DMS 273 treated with DMSO at 0.1 percent for 48 hours (cell line): ENCODE data around the gene ASB11.

Source experiments
- DNase-seq: peaks from one replicate; lab custom pipeline; 2025; lab: John Stamatoyannopoulos, UW

The ASB11 gene, protein sequence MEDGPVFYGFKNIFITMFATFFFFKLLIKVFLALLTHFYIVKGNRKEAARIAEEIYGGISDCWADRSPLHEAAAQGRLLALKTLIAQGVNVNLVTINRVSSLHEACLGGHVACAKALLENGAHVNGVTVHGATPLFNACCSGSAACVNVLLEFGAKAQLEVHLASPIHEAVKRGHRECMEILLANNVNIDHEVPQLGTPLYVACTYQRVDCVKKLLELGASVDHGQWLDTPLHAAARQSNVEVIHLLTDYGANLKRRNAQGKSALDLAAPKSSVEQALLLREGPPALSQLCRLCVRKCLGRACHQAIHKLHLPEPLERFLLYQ

DNA sequence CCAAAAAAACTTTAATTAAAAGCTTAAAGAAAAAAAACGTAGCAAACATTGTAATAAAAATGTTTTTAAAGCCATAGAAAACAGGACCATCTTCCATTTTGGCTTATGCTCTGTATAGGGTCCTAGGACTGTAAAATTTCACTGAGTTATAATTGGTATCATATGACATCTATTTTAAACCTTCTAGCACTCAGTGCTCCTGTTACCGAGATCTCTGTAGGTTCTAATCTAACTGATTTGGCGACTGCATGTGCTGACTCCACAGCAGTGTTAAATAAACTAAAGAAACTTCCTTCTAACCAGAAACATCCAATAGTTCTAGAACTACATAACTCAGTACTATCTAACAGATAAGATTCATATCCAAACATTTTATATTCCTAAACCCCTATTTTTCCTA lies at the start of gene ASB11:
Gene ASB11, minus strand, starts transcription at position 132 of the 400 bp plus-strand sequence. Its CDS starts 35 bp downstream, at position 97.
- no peak for DNase-seq

DNA sequence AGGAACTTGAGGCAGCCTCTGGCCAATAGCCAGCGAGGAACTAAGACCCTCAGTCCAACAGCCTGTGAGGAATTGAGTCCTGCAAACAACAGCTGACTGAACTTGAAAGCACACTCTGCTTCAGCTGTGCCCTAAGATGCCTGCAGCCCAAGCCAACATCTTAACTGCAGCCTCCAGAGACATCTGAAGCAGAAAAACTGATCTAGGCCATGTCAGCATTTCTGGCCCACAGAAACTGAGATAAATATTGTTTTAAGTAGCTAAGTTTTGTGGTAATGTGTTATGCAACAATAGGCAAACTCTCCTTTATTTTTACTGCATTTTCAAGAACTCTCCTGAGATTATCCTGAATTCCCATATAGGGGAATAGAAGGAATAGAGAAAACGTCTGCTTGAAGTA lies 44.3 kb upstream of the ASB11 start:
- DNase-seq, result no peak

DNA sequence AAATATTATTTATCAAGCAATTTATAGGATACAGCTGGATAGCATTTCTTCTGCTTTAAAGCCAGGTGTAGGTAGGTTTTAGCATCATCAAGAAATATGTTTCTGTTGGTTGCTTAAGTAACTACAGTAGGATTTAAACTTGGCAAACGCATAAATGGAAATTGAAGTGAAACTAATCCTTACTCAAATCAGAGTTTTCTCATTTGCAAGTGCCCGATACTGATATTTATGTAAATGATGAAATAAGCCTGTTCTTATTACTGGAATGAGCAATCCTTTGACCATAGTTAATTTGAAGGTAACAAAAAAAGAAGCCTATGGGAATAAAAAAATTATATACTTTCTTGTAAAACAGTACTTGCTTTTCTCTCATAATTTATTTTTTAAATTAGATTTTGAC lies 43.1 kb upstream of the ASB11 start:
- no peak for DNase-seq

DNA sequence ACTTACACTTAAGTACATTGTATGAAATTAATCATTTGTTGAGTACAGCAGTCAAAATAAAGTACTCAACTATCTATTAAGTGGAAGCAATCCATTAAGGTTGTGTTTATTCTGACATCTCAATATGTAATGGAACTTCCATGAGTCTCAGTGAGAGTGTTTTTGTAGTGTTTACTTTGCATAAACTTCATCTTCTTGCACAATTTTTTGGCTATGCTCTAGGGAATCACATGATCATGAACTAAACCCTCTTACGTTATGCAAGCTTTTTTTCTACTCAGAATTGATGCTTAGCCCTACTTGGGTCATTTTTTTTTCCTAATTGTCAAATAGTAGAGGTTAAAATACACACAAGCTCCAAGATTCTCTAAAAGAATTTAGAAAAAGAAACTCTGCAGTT lies 41.0 kb upstream of the ASB11 start:
- DNase-seq, result no peak

DNA sequence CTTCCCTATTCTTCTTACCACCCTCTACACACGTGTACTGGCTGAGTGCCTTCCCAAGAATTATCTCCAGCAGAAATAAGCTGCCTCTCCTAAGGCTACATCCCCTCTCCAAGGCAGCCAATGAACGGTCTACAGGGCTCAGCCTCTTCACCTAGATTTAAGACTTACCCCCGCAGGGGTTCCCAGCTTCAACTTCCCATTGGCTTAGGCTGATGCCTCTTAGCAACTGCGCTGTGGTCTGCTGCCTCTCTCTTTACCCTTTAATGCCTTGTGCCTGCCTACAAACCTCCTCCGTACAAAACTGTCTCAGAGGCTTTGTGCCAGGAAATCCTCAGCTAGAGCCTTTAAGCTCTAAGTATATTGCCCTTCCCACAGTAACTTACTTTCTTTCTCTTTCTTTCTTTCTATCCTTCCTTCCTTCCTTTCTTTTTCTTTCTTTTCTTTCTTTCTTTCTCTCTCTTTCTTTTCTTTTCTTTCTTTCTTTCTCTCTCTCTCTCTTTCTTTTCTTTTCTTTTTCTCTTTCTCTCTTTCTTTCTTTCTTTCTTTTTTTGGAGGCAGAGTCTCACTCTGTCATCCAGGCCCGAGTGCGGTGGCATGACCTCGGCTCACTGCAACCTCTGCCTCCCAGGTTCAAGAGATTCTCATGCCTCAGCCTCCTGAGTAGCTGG lies 35.0 kb upstream of the ASB11 start:
- DNase-seq, result no peak

DNA sequence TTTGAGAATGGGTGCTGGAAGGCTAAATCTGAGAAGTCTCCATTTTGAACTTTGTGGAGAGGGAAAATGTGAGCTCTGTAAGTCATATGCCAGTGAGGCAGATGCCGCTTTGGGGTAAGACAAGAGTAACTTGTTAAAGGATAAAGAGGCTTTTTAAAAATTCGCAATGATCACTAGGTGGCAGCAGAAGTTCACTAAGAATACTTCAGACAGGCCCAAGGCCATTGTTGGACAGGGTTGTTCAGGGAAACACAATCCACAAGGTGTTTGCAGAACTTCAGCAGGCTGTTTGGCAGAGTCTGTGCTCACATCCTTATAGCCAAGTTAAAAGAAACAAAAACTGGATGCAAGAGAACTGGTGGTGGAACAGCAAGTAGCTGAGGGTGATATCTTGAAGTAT lies 33.6 kb upstream of the ASB11 start:
- DNase-seq, result peak; percentile 60

DNA sequence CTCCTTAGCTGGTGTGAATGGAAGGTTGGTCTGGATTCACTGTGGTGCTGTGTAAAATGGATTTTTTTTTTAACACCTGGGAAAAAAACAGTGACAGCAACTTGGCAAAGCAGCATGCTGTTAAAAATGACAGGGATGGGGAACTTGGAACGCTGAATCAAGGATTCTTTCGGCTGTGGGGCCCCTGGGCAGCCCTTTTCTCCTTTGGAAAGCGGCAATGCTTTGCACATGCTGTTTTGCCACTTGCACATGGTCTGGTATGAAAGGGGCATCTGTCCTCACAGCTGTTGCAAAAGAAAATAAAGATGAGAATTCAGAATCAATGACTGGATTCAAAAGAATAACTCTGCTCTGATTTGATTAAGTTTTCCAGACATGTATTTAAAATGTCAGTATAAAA lies 30.5 kb upstream of the ASB11 start:
- no peak for DNase-seq

DNA sequence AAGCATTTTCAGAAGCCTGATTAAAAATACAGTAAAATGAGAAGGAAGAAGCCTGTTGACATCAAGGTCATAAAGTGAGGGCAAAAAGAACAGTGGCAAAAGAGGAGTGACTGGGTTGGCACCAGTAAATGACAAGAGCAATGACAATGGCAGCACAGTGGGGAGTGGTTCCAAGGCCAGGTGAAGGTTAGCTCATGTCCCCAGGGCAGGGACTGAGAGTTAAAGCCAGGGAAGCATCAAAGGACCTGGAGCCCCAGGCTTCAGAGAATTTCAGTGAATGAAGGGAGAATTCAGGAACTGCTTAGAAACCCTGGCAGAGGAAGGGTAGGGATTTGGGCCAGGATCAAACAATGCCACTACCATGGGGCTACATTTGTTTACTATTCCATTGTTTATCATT lies 28.7 kb upstream of the ASB11 start:
- no peak for DNase-seq

DNA sequence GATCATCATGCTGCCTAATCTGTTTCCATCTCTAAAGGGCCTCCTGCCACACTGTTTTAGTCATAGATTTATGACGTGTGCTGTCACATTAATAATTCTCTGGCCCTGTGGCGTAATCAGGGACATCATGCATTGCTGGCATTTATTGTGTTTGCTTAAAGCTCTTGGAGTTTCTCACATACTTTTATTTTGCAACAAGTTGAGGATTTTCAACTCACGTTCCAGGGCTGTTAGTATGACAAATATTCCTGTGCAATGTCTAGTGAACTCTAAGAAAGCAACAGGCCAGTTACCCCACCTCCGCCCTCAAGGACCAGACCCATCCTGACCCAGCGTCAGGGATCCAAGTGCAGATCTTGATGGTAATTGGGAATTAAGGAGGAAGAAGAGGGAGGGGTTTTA lies 27.6 kb upstream of the ASB11 start:
- DNase-seq, result no peak

DNA sequence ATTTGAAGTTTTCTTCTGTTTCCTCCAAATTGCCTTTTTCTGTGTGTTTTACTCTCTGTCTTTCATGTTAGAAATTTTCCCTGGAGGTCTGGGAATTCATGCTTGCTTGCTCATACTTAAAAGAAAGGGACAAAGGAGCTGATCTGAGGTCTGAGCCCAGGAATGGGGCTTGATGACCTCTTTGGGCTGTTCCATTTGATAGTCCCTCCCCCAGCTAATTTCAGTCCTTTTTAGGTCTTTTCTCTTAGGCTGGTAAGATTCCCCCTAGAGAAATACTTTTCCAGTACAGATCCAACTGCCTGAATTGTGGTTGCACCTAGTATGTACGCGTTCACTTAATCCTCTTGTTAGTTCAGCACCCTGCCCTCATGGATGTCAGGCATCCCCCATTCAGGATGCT lies 25.4 kb upstream of the ASB11 start:
- DNase-seq, result no peak

DNA sequence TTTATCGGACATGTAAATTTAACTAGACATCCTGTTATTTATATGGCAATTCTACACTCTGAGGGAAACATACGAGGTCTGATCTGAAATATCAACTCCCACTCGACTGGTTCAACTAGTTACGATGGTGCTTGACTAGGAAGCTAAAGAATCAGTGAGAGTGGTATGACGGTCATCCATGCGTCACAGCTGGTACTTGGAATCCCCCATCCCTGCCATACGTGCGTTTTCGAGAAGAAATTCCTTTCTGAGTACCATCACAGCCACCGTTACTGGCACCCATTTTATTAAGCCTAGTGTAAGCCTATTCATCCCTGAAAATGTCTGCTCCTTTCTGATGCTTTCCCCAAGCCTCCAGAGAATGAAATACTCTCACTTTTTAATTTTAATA lies 20.6 kb upstream of the ASB11 start:
- DNase-seq, result no peak

DNA sequence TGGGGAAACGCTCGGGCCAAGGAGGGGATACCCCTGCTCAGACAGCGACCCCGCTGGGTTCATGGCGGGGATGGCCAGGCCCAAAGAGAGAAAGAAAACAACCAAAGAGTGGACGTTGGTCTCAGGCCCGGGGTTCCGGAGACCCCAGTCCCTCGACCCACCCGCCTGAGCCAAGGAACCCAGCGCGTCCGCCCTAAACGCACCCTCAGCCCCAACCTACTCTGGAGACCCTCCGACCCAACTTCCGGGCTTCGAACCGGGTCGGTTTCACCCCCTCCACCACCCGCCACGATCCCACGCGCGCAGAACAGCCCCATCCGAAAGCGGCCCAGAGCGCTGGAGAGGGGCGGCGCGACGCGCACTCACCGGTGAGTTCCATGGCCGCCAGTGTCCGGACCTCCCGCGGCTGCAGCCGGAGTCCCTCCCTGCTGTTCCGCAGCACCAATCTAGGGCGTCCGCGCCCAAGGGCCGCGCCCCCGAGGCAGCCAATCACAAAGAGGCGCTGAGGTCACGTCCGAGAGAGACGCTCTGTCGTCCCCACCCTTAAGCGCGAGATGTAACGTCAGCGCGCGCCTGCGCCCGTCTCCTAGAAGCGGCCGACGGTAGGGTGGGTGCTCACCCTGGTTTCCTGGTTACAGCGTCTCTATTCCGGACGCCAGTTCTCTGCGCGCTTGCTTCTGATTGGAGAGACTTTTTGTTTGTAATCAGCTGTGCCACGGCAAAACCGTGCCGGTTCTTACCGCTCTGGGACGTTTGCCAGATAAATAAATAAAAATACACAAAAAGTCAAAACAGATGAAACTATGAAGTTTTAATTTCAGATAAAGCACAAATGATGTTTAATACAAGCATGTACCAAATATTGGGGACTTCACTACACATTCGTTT lies 19.9 kb upstream of the ASB11 start, which contains the start of gene PIGA:
Gene PIGA, minus strand, starts transcription at position 389 of the 888 bp plus-strand sequence. CDS start 3,593 bp downstream, outside the sequence.
- peak; percentile 94 for DNase-seq

DNA sequence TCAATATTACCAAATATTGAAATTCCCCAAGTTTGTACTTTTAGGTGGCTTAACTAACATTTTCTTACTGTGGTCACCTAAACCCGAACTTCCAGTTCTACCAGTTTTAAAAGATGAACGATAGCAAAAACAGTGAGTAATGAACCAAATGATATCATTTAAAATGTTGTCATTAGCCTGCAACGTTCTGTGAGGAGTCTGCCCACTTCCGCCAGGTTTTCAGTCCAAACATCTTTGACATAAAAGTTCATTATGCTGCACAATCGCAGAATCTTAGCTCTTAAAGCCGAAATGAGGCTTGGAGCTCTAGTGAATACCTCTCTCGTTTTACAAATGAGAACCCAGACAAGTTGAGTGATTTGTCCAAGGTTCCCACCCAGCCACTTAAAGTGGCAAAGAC lies 19.1 kb upstream of the ASB11 start:
- DNase-seq, result no peak

DNA sequence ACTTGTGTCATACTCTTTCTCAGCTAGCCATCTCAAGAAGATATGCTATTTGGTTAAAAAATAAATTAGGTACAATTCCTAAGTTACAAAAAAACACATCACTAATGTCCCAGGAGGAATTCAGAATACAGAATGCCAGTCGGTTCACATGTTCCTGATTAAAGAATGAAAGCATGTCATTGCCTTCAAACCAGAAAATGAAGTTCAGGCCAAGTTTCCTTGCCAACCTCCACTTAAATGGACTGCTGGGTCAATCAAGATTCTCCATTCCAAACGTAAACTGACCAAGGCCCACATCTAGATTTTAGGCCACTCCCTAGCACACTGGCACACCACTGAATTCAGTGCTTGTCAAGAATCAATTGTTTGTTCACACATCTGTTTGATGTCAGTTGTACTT lies 13.4 kb upstream of the ASB11 start:
- DNase-seq, result no peak

DNA sequence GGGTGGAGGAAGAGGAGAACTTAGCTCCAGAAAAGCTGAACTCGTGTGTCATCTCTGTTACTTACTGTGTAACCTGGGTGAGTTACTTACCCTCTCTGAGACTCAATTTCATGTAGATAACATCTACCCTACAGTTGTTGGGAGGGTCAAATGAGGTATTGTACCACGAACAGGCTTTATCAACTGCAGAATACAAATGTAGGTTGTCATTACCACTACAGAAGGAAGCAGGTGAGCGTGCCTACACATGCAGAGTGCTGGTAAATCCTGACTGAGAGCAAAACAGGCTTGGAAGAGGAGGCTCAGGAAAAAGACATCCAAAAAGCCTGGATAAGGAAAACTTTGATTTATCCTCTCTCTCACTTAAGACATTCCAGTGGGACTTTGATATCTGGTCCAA lies 12.7 kb upstream of the ASB11 start:
- DNase-seq, result no peak

DNA sequence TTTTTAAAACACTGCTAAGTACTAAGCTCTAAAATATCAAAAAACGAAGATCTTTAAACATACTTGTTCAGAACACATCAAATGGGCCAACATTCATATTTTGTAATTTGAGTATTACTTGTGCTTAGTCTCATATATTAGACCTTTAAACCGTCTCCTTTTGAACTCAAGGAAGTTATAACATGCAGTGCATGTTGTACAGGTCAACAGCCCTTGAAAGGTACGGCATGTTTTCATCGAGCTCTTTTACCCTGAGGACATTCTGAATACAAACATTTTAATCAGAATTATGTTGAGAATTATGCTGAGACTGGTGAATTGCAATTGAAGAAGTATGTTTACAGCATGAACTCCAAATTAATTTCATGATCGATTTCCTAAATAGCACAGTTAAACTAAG lies 7.0 kb upstream of the ASB11 start:
- no peak for DNase-seq

DNA sequence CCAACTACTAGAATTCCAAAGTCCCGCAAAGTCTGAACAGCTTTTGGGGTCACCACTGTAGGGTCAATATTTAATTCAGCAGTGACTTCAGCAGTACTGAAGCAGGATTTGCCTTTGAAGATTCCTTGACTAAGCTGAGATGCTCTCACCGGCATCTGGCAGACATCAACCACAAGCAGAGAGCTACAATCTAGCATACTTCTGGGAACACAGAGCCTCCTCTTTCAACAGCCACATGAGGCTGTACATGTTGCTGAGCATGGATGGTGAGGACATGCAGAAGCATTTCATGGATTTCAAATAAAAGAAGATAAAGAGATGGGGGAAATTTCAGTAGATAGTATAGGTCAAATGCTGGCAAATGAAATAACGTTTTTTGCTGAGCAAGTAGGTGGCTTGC lies 6.6 kb upstream of the ASB11 start:
- no peak for DNase-seq

DNA sequence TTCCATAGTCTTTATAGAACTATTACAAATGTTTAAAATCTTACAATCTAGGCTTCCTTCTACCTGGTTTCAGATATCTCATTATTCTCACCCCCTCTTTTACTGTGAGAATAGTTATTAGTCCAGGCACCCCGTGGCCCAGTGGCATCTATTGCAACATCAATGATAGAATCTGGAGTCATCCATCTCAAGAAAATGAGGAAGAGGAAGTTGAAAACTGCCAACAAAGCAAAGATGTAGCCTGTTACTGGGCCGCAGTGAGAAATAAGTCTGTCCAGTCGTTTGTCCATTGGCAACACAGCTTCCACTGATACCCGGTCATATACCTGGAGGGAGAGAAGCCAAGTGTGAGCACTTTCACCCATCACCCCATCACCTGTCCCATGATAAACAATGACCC lies 6.0 kb upstream of the ASB11 start:
- no peak for DNase-seq

DNA sequence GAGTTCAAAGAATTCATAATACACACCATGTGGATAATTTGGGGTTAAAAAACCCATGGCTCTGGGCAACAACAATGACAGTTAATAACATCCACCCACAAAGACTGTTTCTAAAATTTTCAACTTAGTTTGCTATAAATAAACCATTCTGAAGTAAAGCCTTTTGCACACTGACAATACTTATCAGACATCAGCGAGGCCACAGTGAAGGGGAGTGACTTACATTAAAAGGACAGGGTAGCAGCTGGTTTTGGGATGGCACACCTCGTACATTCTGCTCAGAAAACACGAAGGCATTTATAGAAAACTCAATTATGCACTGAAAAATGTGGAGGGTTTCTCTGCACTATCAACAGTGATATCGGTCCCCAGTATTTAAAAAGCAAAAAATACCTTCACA lies 4.9 kb upstream of the ASB11 start:
- DNase-seq, result no peak

DNA sequence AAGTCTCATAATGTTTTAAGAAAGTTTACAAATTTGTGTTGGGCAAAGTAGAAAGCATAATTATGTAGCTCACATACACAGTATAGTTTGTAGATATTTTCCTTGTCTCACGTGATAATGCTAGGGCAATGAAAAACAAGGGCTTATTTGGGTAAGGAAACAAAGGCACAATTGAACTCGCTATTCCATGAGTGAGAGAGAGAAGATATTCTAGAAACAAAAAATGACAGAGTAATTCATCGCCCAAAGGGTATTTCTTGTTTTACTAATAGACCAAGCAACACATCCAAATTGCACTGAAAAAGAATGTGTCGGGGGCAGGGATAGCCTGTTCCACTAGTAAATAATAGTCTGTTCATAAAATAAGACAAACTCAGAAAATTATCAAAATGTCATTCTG lies 3.6 kb upstream of the ASB11 start:
- DNase-seq, result no peak

DNA sequence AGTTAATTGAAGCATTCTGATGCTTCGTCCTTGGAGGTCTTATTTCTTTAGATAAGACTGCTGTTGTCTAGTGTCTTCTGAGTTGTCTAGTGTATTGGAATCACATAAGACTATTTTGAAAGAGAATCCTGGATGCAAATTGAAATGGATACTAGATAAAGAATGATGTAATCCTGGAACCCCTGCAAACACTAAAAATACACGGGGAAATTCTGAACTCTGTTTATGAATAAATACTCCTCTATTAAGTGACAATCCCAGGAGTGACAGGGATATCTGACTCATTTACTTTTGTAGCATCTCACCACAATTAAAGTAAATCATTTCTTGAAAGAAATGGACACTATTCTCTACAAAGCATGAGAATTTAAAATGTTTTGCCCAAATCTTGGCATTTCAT lies 968 bp downstream of the ASB11 start:
- no peak for DNase-seq

DNA sequence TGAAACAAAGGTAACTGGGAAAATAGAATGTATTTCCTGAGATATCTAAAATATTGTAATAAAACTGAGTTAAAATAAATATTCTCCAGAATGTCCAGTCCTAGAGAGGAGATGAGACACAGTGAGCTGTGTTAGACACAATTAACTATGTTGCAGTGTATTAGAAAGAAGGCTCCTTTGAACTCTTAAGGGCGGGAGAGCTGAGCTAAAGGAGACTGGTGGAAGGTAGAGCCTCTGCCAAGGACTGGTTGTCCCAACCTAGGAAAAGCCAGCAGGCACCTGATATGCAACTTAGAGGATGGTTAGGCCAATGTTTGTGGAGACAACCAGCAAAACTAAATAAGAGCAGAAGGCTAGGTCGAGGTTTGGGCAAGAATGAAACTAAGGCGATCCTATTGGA lies 4.3 kb downstream of the ASB11 start:
- DNase-seq, result no peak

DNA sequence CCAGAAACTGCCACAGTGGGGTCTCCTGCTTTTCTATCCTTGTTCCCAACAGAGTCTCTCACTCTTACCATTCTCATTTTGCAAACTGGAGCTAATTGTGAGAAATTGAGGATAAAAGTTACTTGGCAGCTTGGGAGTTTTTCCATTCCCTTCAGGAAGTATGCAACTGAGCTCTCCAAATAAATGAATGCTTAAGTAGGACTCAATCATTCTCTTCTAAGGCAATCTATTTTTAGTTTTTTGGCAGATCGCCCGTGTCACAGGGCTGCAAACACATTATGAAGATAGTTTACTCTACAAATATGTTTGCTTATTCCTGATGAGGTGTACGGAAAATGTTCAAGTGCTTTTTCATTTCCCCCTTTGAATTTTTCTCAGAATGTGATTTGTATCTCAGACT lies 5.3 kb downstream of the ASB11 start:
- no peak for DNase-seq
